Testis (tissue), 3 donors: ENCODE measurements around the gene HUNK. TPM values are rescaled to one million over a fixed set of nuclear protein-coding genes. Genes with fewer than 3 reads are reported as not detected.

Experiments used
- DNase-seq: peaks from one replicate; pipeline ENCODE4 v3.0.0-alpha.2; 2019
- H3K27ac ChIP-seq, 2 donors: fragments of 200-600 bp; sonication (generic); one replicate each; pipeline ENCODE4 v1.5.1; 2019
- H3K27me3 ChIP-seq: fragments of 200-600 bp; sonication (generic); one replicate; pipeline ENCODE4 v1.5.1; 2019
- H3K36me3 ChIP-seq: fragments of 200-600 bp; sonication (generic); one replicate; pipeline ENCODE4 v1.5.1; 2017; ENCODE audit warnings: low read depth; ENCODE audit errors: missing control alignments
- H3K4me1 ChIP-seq: fragments of 200-600 bp; sonication (generic); one replicate; pipeline ENCODE4 v1.5.1; 2019
- H3K4me3 ChIP-seq, 2 donors: fragments of 200-600 bp; sonication (generic); one replicate each; pipeline ENCODE4 v1.5.1; 2017 to 2019
- H3K9me3 ChIP-seq: fragments of 200-600 bp; sonication (generic); one replicate; pipeline ENCODE4 v1.5.1; 2017
- CTCF ChIP-seq, 3 experiments: fragments of 450-650 bp in 2 of 3; fragments of 200-600 bp in 1 of 3; sonication (generic) in 1 of 3; IDR thresholded peaks; one replicate each; pipeline ENCODE4 v1.5.1; 2016 to 2019; ENCODE audit warnings: antibody characterized with exemption in 3 of 3, mild to moderate bottlenecking in 2 of 3, moderate library complexity in 1 of 3
- POLR2A ChIP-seq: fragments of 450-650 bp; IDR thresholded peaks from one replicate; pipeline ENCODE4 v1.6.1; 2017; ENCODE audit warnings: antibody characterized with exemption, mild to moderate bottlenecking, moderate library complexity
- whole genome bisulfite sequencing, 2 donors: methylation state at CpG; one replicate each; pipeline ENCODE4 v1.1.5; 2018; 5-methylcytosine and 5-hydroxymethylcytosine counted together
- intact Hi-C: fragments of 100-400 bp; cut with DNase I; formaldehyde crosslinking; loops from one replicate; pipeline ENCODE4 v1.15.1; 2023; ENCODE audit warnings: low total_unique reads
- polyA plus RNA-seq: library from polyadenylated mRNA; stranded (reverse); fragments of 350-450 nt; fragmentation: Illumina TruSeq; extraction: RNeasy Lipid Tissue Mini Kit (QIAGEN cat#74804); gene quantifications from one replicate; pipeline ENCODE4 v1.2.3, GENCODE V29; 2014; ENCODE audit warnings: low read depth, low replicate concordance; ENCODE audit not compliant: insufficient read depth
- total RNA-seq, 2 donors: library from RNA; depleted of rRNA; stranded (reverse); fragments of >200 nt; gene quantifications; one replicate each; pipeline ENCODE4 v1.2.3, GENCODE V29; 2016

Gene HUNK
- total and polyA plus RNA-seq, 3 donors from 2014 or later: 2.1 to 7.6 (median 6.8) TPM

GRCh38 chr21:31915566-31915965 lies 42.7 kb downstream of the HUNK start:
- 69 to 84% methylated on average over 3 of the region's 3 CpGs for WGBS, 2 donors

GRCh38 chr21:31917108-31917507 lies 44.3 kb downstream of the HUNK start:
- Histone ChIP-seq H3K4me3 (no peak overlapping the region), H3K9me3 (no peaks in the 10 kb centered on the region), H3K27ac (no peak overlapping the region), H3K36me3 (no peaks in the 10 kb centered on the region), H3K4me1 (peaks cover 3% of the 10 kb centered on the region), H3K27me3 (no peaks in the 10 kb centered on the region)
- no peak for DNase-seq
- intact Hi-C loops: no loop called here
- TF ChIP-seq POLR2A (no peak), CTCF (IDR thresholded peaks at IDR 0.05) (no peak)
- WGBS, 2 donors: 92 to 93% methylated on average over 7 of the region's 7 CpGs

More at GRCh38 chr21:31915566-31915965, 42.7 kb downstream of the HUNK start:
- no peak for DNase-seq
- H3K4me3 ChIP-seq: no peak overlapping the region
- intact Hi-C loops: no loop called here
- no peak overlapping the region for H3K27ac ChIP-seq
- no peaks in the 10 kb centered on the region for H3K36me3 ChIP-seq
- H3K27me3 ChIP-seq: no peaks in the 10 kb centered on the region
- no peak for TF ChIP-seq CTCF (IDR thresholded peaks at IDR 0.05)
- TF ChIP-seq POLR2A: no peak
- no peaks in the 10 kb centered on the region for H3K9me3 ChIP-seq
- H3K4me1 ChIP-seq: peaks cover 3% of the 10 kb centered on the region

GRCh38 chr21:31918250-31918775 lies 45.5 kb downstream of the HUNK start:
- WGBS, 2 donors: 90 to 95% methylated on average over 3 of the region's 3 CpGs
- DNase-seq: no peak
- no peaks in the 10 kb centered on the region for H3K9me3 ChIP-seq
- TF ChIP-seq POLR2A (no peak), CTCF (IDR thresholded peaks at IDR 0.05) (no peak)
- H3K36me3 ChIP-seq: no peaks in the 10 kb centered on the region
- H3K27ac ChIP-seq: no peak overlapping the region
- no peaks in the 10 kb centered on the region for H3K27me3 ChIP-seq
- intact Hi-C loops: no loop called here
- H3K4me1 ChIP-seq: peaks cover 2% of the 10 kb centered on the region
- no peak overlapping the region for H3K4me3 ChIP-seq

- TF ChIP-seq CTCF (IDR thresholded peaks at IDR 0.05): no peak
- no peak for TF ChIP-seq POLR2A
- no peak for DNase-seq
- H3K27ac ChIP-seq: no peak overlapping the region
- 60% methylated on average over 1 of the region's 1 CpG for WGBS, 2 donors
- H3K9me3 ChIP-seq: no peaks in the 10 kb centered on the region
- H3K36me3 ChIP-seq: no peaks in the 10 kb centered on the region
- intact Hi-C loops: no loop called here
- no peak overlapping the region for H3K4me3 ChIP-seq
- no peaks in the 10 kb centered on the region for H3K27me3 ChIP-seq
- H3K4me1 ChIP-seq: no peaks in the 10 kb centered on the region
These were observed 47.5 kb downstream of the HUNK start for GRCh38 chr21:31920275-31920674.

GRCh38 chr21:31921079-31921478 lies 48.3 kb downstream of the HUNK start:
- no peaks in the 10 kb centered on the region for H3K36me3 ChIP-seq
- no peak for TF ChIP-seq POLR2A
- no peak for TF ChIP-seq CTCF (IDR thresholded peaks at IDR 0.05)
- no peaks in the 10 kb centered on the region for H3K9me3 ChIP-seq
- H3K4me3 ChIP-seq: no peak overlapping the region
- DNase-seq: no peak
- no peaks in the 10 kb centered on the region for H3K27me3 ChIP-seq
- H3K4me1 ChIP-seq: no peaks in the 10 kb centered on the region
- H3K27ac ChIP-seq: no peak overlapping the region
- 90 to 92% methylated on average over 5 to 6 of the region's 6 CpGs for WGBS, 2 donors
- intact Hi-C loops: no loop called here
